Left lobe of liver (tissue), 2 donors: Measurements from ENCODE around the gene BRPF1. TPM values are rescaled to one million over a fixed set of nuclear protein-coding genes. Genes with fewer than 3 reads are reported as not detected.

Experiments
- ATAC-seq: fragments of 200-7000 bp; cut with Tn5 transposase; one replicate; pipeline ENCODE4 v1.9.1; 2020; ENCODE audit warnings: mild to moderate bottlenecking, moderate library complexity
- DNase-seq: peaks from one replicate; pipeline ENCODE4 v3.0.0-alpha.2; 2020; ENCODE audit warnings: low spot score
- total RNA-seq: library from RNA; stranded (reverse); gene quantifications from one replicate; pipeline ENCODE4 v1.2.1, GENCODE V29; 2021
- donor health status: DM: no; HTN: no; CAD: no; lungs with moderate emphysema.
- donor health status: DM: no; HTN: yes; CAD: no.

BRPF1 gene, protein sequence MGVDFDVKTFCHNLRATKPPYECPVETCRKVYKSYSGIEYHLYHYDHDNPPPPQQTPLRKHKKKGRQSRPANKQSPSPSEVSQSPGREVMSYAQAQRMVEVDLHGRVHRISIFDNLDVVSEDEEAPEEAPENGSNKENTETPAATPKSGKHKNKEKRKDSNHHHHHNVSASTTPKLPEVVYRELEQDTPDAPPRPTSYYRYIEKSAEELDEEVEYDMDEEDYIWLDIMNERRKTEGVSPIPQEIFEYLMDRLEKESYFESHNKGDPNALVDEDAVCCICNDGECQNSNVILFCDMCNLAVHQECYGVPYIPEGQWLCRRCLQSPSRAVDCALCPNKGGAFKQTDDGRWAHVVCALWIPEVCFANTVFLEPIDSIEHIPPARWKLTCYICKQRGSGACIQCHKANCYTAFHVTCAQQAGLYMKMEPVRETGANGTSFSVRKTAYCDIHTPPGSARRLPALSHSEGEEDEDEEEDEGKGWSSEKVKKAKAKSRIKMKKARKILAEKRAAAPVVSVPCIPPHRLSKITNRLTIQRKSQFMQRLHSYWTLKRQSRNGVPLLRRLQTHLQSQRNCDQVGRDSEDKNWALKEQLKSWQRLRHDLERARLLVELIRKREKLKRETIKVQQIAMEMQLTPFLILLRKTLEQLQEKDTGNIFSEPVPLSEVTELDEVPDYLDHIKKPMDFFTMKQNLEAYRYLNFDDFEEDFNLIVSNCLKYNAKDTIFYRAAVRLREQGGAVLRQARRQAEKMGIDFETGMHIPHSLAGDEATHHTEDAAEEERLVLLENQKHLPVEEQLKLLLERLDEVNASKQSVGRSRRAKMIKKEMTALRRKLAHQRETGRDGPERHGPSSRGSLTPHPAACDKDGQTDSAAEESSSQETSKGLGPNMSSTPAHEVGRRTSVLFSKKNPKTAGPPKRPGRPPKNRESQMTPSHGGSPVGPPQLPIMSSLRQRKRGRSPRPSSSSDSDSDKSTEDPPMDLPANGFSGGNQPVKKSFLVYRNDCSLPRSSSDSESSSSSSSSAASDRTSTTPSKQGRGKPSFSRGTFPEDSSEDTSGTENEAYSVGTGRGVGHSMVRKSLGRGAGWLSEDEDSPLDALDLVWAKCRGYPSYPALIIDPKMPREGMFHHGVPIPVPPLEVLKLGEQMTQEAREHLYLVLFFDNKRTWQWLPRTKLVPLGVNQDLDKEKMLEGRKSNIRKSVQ (N-terminal part only)
- 5.9 TPM for total RNA-seq

- DNase-seq (peak; percentile 100), ATAC-seq (peak; percentile 95)
Observed at GRCh38 chr3:9731206-9732079, at the start of gene BRPF1. Gene BRPF1, plus strand, starts transcription at chr3:9731735. Its CDS starts 2,406 bp downstream, at chr3:9734141.

DNA sequence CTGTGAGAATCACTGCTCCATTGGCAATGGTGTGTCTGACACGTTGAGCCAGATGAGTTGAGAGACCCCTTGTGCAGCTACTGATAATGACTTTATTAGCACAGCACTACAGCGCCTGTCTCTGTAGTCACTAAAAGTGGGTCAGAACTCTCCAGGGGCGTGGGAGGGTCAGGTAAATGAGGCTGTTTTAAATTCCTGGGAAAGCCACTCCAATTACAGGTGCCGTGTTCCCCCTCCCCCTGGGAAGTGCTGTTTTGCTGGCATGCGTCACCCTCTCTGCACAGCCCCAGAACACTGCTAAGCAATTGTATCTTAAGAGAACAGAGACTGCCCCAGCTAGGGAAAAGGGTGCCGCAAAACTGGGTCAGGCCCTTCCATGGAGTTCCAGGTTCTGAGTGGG is 49.4 kb upstream of the BRPF1 start:
- ATAC-seq (no peak), DNase-seq (no peak)

GRCh38 chr3:9683426-9683825 is 48.1 kb upstream of the BRPF1 start:
- DNase-seq, result no peak
- ATAC-seq, result no peak

GRCh38 chr3:9685216-9686049 is 46.1 kb upstream of the BRPF1 start:
- ATAC-seq, result no peak
- no peak for DNase-seq

GRCh38 chr3:9686050-9686550 is 45.4 kb upstream of the BRPF1 start:
- ATAC-seq (no peak), DNase-seq (no peak)

GRCh38 chr3:9686703-9687102 is 44.8 kb upstream of the BRPF1 start:
- DNase-seq, result no peak

DNA sequence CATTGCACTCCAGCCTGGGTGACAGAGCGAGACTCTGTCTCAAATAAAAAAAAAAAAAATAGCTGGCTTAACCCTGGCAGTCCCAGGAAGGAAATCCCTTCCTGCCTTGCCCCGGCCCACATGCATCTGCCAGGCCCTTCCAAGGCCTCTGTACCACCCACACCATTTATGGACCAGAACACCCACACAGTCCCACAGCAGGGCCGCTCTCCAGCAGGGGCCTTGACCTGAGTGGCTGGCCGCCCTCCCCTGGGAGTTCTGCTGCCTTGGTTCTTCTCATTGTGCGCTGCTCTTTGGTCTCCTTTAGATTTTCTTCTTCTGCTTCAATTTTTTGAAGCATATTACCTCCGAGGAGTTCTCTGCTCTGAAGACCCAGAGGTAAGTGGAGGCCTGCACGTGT is 44.0 kb upstream of the BRPF1 start:
- DNase-seq, result no peak
- no peak for ATAC-seq

More at GRCh38 chr3:9686703-9687102, 44.8 kb upstream of the BRPF1 start:
- no peak for ATAC-seq

GRCh38 chr3:9688961-9689360 is 42.6 kb upstream of the BRPF1 start:
- no peak for DNase-seq
- no peak for ATAC-seq

DNA sequence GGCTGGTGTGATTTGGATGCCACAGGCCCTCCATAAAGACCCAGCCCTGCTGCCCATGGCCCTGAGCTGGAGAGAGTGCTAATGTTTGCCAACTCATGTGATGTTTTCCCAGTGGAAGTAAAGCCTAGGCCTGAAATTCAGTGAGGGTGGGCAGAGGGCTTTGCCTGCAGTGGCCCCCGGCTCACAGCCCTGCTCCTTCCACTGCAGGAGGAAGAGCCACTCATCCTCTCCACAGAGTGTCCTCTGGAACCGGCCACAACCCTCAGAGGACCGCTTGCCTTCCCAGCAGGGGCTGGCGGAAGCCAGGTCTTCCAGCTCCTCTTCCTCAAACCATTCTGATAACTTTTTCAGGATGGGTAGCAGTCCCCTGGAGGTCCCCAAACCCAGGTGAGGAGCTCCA is 41.8 kb upstream of the BRPF1 start:
- ATAC-seq, result no peak
- DNase-seq, result no peak

DNA sequence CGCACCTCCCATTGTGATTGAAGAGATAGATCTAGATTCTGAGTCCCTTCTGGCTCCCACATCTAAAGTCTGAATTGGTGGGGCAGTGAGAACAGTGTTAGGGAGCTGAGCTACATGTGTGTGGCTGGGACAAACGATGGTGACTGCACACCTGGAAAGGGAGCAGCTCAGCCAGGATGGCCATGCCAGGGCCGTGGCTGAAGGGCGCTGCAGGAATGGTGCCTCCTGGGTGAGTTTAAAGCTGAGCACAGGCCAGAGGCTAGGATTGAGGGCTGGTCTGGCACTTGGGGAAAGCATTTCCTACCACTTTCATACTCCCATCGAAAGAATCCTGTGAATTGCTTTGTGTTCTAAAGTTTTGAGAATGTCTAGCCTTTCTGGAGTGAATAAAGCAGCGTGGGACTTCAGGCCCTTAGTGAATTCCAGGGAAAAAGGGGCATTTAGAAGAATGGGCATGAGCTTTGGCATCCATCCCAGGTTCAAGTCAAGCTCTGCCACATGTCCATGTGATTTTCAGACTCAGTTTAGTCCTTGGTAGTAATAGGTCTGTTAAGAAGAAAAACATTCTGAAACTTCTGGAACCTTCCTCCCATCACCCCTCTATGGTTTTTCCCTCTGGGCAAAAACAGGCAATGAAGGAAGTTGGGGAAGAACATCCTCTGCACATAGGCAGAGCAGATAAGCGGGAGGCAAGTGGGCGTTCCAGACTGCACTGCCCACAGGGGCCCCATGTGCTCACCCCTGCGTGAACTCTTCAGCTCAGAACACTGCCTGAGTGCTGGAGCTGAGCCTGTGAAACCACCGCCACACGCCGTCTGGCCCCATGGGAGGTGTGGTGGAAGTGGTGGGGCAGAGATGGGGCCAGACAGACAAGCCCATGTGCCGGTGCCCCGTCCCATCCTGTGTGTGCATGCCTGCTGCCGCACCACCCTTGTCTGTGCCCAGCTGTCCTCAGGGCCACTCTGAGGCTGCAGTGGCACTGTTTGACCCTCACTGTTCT is 40.8 kb upstream of the BRPF1 start:
- DNase-seq (no peak), ATAC-seq (peak; percentile 34)

GRCh38 chr3:9691636-9692035 is 39.9 kb upstream of the BRPF1 start:
- ATAC-seq, result no peak
- DNase-seq, result no peak

DNA sequence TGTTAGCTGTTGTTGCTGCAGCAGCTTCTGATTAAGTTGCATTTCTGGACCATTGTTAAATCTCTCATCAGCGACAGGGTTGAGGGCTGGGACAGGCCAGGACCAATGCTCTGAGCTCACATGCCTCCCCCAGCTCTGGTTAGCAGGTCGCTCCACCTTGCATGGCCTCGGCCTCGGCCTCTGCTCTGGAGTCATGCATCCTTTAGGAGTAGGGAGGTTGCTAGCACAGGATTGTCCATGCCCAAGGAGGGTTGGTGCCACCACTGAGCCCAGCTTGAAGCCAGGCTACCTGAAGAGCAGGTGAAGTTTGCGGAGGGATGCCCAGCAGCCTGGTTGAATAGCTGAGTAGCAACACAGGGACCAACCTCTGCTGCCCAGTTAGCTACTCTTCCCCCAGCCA is 39.1 kb upstream of the BRPF1 start:
- DNase-seq, result no peak

GRCh38 chr3:9695345-9695744 is 36.2 kb upstream of the BRPF1 start:
- ATAC-seq (no peak), DNase-seq (no peak)

More for the DNA sequence above, 39.1 kb upstream of the BRPF1 start:
- no peak for ATAC-seq

DNA sequence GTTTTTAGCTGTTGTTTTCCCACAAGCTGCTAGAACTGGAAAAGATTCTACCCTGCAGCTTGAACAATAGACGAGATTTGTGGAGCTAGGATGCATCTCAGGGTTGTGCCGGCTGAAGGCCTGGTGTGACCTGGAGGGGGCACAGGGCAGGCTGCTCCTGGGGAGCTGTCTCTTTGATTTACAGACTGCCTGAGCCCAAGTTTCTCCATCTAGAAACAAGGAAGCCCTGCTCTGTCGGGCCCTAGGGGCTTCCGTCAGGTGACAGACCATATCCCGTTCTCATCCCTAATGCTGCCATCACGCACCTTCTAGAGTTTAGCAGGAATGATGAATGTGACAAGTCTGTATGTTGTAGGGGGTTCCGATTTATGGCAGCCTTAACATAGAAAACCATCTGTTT is 35.8 kb upstream of the BRPF1 start:
- no peak for DNase-seq
- ATAC-seq, result no peak

GRCh38 chr3:9696480-9697220 is 34.9 kb upstream of the BRPF1 start:
- DNase-seq (no peak), ATAC-seq (no peak)

GRCh38 chr3:9697892-9698291 is 33.6 kb upstream of the BRPF1 start:
- no peak for DNase-seq
- ATAC-seq, result no peak

DNA sequence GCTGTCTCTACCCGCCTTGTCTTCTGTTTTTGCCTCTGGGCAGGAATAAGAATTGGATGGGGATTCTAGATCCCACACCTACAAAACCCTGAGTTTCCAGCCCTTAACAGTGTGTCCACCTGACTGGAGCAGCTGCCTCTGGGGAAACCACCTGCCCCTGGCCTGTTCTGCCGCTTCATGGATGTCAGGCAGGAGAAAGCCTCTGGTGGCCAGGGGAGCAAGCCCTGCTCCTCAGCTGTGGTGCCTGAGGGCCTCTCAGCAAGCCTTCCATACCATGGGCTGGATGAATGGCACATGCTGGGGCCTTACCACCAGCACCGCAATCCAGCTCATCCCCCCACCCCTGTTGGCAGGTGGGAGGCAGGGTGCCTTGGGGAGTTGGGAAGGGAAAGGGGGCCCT is 33.2 kb upstream of the BRPF1 start:
- no peak for ATAC-seq
- DNase-seq, result no peak
